Measurements from ENCODE around the gene MICAL2. TPM values are rescaled to one million over a fixed set of nuclear protein-coding genes. Genes with fewer than 3 reads are reported as not detected.

Gene MICAL2
- total and polyA plus RNA-seq, 2 of the 8 experiments (the other 6 are each of a cell fraction or from before 2014, with no cell fraction given) = 1.3 to 4.1 TPM

DNA sequence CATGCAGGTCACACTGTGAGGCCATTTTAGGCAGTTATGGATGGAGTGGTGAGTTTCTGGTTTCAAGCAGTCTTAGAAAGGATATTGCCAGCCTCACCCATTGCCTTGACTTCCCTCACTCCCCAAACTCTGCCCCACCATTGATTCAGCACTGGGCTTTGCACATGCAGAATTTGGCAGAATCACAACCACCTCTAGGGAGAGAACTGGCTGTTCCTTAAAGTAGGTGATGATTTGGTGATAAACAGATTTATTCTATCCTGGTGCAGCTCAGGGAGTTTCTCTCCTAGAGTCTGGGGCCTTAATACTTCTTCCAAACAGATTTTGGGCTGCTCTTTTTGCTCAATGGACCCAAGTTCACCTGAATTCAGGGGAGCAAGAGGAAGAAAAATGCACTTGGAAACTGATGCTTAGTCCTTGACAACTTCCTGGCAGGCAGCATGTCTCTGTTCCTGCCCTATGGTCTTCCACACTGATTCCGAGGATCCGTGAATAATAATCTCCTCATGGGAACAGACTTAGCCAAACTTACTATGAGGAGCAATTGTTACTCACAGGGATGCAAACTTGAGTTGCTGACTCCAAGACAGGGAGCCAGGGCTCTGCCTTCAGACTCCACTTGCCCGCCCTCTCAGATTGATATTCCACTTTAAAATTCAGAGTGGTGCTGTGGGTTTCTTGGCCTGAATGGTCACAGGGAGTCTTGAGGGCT lies 137.3 kb downstream of the MICAL2 start (continued):
- TF ChIP-seq, protein P1, sequence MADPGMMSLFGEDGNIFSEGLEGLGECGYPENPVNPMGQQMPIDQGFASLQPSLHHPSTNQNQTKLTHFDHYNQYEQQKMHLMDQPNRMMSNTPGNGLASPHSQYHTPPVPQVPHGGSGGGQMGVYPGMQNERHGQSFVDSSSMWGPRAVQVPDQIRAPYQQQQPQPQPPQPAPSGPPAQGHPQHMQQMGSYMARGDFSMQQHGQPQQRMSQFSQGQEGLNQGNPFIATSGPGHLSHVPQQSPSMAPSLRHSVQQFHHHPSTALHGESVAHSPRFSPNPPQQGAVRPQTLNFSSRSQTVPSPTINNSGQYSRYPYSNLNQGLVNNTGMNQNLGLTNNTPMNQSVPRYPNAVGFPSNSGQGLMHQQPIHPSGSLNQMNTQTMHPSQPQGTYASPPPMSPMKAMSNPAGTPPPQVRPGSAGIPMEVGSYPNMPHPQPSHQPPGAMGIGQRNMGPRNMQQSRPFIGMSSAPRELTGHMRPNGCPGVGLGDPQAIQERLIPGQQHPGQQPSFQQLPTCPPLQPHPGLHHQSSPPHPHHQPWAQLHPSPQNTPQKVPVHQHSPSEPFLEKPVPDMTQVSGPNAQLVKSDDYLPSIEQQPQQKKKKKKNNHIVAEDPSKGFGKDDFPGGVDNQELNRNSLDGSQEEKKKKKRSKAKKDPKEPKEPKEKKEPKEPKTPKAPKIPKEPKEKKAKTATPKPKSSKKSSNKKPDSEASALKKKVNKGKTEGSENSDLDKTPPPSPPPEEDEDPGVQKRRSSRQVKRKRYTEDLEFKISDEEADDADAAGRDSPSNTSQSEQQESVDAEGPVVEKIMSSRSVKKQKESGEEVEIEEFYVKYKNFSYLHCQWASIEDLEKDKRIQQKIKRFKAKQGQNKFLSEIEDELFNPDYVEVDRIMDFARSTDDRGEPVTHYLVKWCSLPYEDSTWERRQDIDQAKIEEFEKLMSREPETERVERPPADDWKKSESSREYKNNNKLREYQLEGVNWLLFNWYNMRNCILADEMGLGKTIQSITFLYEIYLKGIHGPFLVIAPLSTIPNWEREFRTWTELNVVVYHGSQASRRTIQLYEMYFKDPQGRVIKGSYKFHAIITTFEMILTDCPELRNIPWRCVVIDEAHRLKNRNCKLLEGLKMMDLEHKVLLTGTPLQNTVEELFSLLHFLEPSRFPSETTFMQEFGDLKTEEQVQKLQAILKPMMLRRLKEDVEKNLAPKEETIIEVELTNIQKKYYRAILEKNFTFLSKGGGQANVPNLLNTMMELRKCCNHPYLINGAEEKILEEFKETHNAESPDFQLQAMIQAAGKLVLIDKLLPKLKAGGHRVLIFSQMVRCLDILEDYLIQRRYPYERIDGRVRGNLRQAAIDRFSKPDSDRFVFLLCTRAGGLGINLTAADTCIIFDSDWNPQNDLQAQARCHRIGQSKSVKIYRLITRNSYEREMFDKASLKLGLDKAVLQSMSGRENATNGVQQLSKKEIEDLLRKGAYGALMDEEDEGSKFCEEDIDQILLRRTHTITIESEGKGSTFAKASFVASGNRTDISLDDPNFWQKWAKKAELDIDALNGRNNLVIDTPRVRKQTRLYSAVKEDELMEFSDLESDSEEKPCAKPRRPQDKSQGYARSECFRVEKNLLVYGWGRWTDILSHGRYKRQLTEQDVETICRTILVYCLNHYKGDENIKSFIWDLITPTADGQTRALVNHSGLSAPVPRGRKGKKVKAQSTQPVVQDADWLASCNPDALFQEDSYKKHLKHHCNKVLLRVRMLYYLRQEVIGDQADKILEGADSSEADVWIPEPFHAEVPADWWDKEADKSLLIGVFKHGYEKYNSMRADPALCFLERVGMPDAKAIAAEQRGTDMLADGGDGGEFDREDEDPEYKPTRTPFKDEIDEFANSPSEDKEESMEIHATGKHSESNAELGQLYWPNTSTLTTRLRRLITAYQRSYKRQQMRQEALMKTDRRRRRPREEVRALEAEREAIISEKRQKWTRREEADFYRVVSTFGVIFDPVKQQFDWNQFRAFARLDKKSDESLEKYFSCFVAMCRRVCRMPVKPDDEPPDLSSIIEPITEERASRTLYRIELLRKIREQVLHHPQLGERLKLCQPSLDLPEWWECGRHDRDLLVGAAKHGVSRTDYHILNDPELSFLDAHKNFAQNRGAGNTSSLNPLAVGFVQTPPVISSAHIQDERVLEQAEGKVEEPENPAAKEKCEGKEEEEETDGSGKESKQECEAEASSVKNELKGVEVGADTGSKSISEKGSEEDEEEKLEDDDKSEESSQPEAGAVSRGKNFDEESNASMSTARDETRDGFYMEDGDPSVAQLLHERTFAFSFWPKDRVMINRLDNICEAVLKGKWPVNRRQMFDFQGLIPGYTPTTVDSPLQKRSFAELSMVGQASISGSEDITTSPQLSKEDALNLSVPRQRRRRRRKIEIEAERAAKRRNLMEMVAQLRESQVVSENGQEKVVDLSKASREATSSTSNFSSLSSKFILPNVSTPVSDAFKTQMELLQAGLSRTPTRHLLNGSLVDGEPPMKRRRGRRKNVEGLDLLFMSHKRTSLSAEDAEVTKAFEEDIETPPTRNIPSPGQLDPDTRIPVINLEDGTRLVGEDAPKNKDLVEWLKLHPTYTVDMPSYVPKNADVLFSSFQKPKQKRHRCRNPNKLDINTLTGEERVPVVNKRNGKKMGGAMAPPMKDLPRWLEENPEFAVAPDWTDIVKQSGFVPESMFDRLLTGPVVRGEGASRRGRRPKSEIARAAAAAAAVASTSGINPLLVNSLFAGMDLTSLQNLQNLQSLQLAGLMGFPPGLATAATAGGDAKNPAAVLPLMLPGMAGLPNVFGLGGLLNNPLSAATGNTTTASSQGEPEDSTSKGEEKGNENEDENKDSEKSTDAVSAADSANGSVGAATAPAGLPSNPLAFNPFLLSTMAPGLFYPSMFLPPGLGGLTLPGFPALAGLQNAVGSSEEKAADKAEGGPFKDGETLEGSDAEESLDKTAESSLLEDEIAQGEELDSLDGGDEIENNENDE (IDR thresholded peaks at IDR 0.05; ENCODE audit: insufficient replicate concordance, low read length) = no peak
- no peak for TF ChIP-seq EP300 (IDR thresholded peaks at IDR 0.05; ENCODE audit: borderline replicate concordance in 1 of 2, low read depth in 2 of 2, low read length in 2 of 2)
- no peak for TF ChIP-seq KDM1A (IDR thresholded peaks at IDR 0.05; ENCODE audit: borderline replicate concordance, low read length)
- no peak for TF ChIP-seq POU5F1 (IDR thresholded peaks at IDR 0.05; ENCODE audit: low read depth, low read length)

All from H1 (cell line).